Endothelial cell (in vitro differentiated cells): ENCODE measurements around the gene CCDC85B. TPM values are rescaled to one million over a fixed set of nuclear protein-coding genes. Genes with fewer than 3 reads are reported as not detected.
A peak's percentile ranks its signal among the peaks of the same experiment; 100 is the strongest.

Experiments
- DNase-seq: peaks from one replicate; pipeline ENCODE4 v3.0.0; 2021; ENCODE audit warnings: low spot score
- H3K27ac Mint-ChIP-seq: one replicate; pipeline ENCODE4 v1.8.0; 2021; ENCODE audit warnings: mixed read lengths, inconsistent platforms; ENCODE audit not compliant: unreplicated experiment
- H3K27me3 Mint-ChIP-seq: one replicate; pipeline ENCODE4 v1.8.0; 2021; ENCODE audit warnings: mild to moderate bottlenecking, moderate library complexity, mixed read lengths, inconsistent platforms; ENCODE audit not compliant: unreplicated experiment
- H3K36me3 Mint-ChIP-seq: one replicate; pipeline ENCODE4 v1.8.0; 2021; ENCODE audit warnings: mild to moderate bottlenecking, low read depth, mixed read lengths, inconsistent platforms; ENCODE audit not compliant: unreplicated experiment
- H3K4me1 Mint-ChIP-seq: one replicate; pipeline ENCODE4 v1.8.0; 2021; ENCODE audit warnings: mild to moderate bottlenecking, mixed read lengths, inconsistent platforms; ENCODE audit not compliant: unreplicated experiment
- H3K4me3 Mint-ChIP-seq: one replicate; pipeline ENCODE4 v1.8.0; 2021; ENCODE audit warnings: mild to moderate bottlenecking, mixed read lengths, inconsistent platforms; ENCODE audit not compliant: unreplicated experiment
- H3K9me3 Mint-ChIP-seq: one replicate; pipeline ENCODE4 v1.8.0; 2021; ENCODE audit warnings: mixed read lengths, inconsistent platforms; ENCODE audit not compliant: unreplicated experiment
- CTCF ChIP-seq: fragments of 200-600 bp; sonication (generic); IDR thresholded peaks from one replicate; pipeline ENCODE4 v1.5.0; 2021; ENCODE audit warnings: antibody characterized with exemption; ENCODE audit not compliant: unreplicated experiment
- total RNA-seq: library from RNA; stranded (reverse); fragmentation: NEBNext Ultra II Directional; extraction: Animal tissue kit (Norgen Biotek cat#: 25700); gene quantifications from one replicate; pipeline ENCODE4 v1.2.1, GENCODE V29; 2021; ENCODE audit not compliant: unreplicated experiment

Gene CCDC85B
- total RNA-seq, 1 donor from 2014 or later = 90.7 TPM

- H3K9me3 Mint-ChIP-seq = no peaks in the 10 kb centered on the region
- H3K4me3 Mint-ChIP-seq = peak overlapping the region; percentile 78
- H3K27me3 Mint-ChIP-seq = peaks cover 7% of the 10 kb centered on the region
- peak overlapping the region; percentile 48 for H3K27ac Mint-ChIP-seq
- no peak for DNase-seq
- H3K4me1 Mint-ChIP-seq = peaks cover 9% of the 10 kb centered on the region
- peaks cover 5% of the 10 kb centered on the region for H3K36me3 Mint-ChIP-seq
- no peak for TF ChIP-seq CTCF
Measured at GRCh38 chr11:65916391-65916790, 25.9 kb downstream of the CCDC85B start.

- H3K9me3 Mint-ChIP-seq = no peaks in the 10 kb centered on the region
- H3K4me3 Mint-ChIP-seq = peak overlapping the region; percentile 78
- no peak overlapping the region for H3K27ac Mint-ChIP-seq
- H3K36me3 Mint-ChIP-seq = peaks cover 5% of the 10 kb centered on the region
- H3K4me1 Mint-ChIP-seq = peaks cover 9% of the 10 kb centered on the region
- H3K27me3 Mint-ChIP-seq = peaks cover 7% of the 10 kb centered on the region
- TF ChIP-seq CTCF = no peak
- no peak for DNase-seq
Measured at GRCh38 chr11:65917077-65917433, 26.6 kb downstream of the CCDC85B start.

DNA sequence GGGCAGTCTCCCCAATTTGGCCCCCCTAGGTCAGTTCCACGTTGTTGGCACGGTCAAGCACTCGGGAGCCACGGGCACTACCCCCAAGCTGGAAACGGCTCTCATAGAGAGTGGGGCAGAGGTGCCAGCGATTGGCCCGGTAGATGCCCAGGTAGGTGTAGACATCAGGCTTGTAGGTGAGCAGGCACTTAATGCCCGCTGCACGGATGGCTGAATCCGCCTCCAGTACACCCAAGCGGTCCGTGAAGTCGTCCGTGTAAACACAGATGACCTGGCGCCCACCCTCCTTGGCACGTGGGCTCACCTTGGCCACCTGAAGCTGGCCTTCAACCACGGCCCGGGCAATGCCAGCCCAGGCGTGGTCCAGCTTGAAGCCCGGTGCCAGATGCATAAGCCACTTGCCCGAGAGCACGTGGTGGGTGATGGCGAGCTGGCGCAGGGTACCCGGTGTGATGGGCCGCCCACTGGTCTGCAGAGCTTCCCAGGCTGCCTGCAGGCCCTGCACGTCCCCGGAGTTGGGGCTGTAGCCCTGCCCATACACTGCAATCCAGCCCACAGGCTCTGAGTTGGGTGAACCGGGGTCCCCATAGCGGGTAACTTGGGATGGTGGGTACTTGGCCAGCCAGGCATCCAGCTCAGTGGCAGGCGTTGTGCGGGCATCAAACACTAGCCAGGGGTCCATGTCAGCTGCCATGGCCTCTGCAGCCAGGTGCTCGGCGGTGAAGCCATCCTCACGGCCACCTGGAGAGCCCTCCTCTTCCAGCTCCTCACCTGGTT lies 27.1 kb downstream of the CCDC85B start:
- peaks cover 7% of the 10 kb centered on the region for H3K27me3 Mint-ChIP-seq
- H3K27ac Mint-ChIP-seq = no peak overlapping the region
- H3K36me3 Mint-ChIP-seq = peaks cover 11% of the 10 kb centered on the region
- DNase-seq = no peak
- peaks cover 9% of the 10 kb centered on the region for H3K4me1 Mint-ChIP-seq
- TF ChIP-seq CTCF = no peak
- no peaks in the 10 kb centered on the region for H3K9me3 Mint-ChIP-seq
- peak overlapping the region; percentile 92 for H3K4me3 Mint-ChIP-seq

GRCh38 chr11:65918211-65919140 lies 28.0 kb downstream of the CCDC85B start, which contains the start of gene C11orf68:
C11orf68 (minus strand) TSS chr11:65919062; CDS start chr11:65919031, 31 bp downstream.
- Mint-ChIP-seq H3K4me1 (peaks cover 9% of the 10 kb centered on the region), H3K4me3 (peak within 1 kb of the TSS; percentile 92), H3K27me3 (peaks cover 7% of the 10 kb centered on the region), H3K9me3 (no peaks in the 10 kb centered on the region), H3K36me3 (peaks cover 13% of the 10 kb centered on the region), H3K27ac (peak within 1 kb of the TSS; percentile 72)
- TF ChIP-seq CTCF = no peak
- no peak for DNase-seq
